ENCODE data around the gene UGT1A9.

Gene UGT1A9

GRCh38 chr2:233794128-233794658 lies 122.5 kb downstream of the UGT1A9 start:
- POLR2A ChIA-PET, result no interaction called here

DNA sequence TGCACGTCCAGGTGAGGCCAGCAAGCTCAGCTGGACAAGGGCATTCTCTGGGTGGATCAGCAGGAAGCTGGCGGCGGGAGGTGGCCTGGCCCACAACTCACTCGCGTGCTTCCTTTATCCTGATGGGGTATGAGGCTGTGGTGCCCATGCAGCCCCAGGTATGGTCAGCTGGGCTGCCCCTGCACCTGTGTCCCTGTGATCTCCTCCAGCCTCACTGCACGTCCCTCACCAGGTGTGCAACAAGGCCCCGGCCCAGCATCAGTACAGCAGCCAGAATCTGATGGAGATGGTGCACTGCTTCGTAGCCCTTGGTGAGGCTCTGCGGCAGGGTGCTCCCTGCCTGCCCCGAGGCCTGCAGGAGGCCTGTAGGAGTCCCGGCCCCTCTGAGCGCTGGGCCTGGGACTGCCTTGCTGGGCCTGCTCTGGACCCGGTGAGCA lies 124.1 kb downstream of the UGT1A9 start:
- Histone ChIP-seq H3K27me3 (replicated peaks in 2 of 5; ENCODE audit: control insufficient read depth in 4 of 5, insufficient read depth in 5 of 5, low read length in 4 of 5) (peaks cover 0 to 4% (median 0%) of the 10 kb centered on the region in 5 experiments), H3K4me3 (ENCODE audit: control insufficient read depth in 1 of 7, extremely low read depth in 1 of 7, insufficient read depth in 4 of 7, low read depth in 2 of 7, low read length in 6 of 7) (no peak overlapping the region), H3K27ac (ENCODE audit: insufficient read depth in 1 of 2, low read depth in 1 of 2, low read length in 2 of 2, poor library complexity in 1 of 2, severe bottlenecking in 2 of 2) (no peak overlapping the region), H3K36me3 (ENCODE audit: control insufficient read depth in 4 of 4, insufficient read depth in 4 of 4, low read length in 3 of 4) (no peaks in the 10 kb centered on the region), H3K9me3 (ENCODE audit: control extremely low read depth in 1 of 5, control insufficient read depth in 4 of 5, insufficient read depth in 2 of 5, low read depth in 1 of 5, low read length in 4 of 5) (no peaks in the 10 kb centered on the region), H3K4me1 (ENCODE audit: control extremely low read depth in 1 of 4, control insufficient read depth in 4 of 4, insufficient read depth in 4 of 4, low read length in 3 of 4) (no peaks in the 10 kb centered on the region)
- ChIA-PET CTCF (no interaction called here), POLR2A (no interaction called here)
- no peak for DNase-seq
- WGBS (ENCODE audit: insufficient coverage), result 97% methylated on average over 13 of the region's 13 CpGs

More at GRCh38 chr2:233794128-233794658, 122.5 kb downstream of the UGT1A9 start:
- no peaks in the 10 kb centered on the region for H3K9me3 ChIP-seq (ENCODE audit: control extremely low read depth in 1 of 5, control insufficient read depth in 4 of 5, insufficient read depth in 2 of 5, low read depth in 1 of 5, low read length in 4 of 5)
- H3K27ac ChIP-seq (ENCODE audit: insufficient read depth in 1 of 2, low read depth in 1 of 2, low read length in 2 of 2, poor library complexity in 1 of 2, severe bottlenecking in 2 of 2), result no peak overlapping the region
- CTCF ChIA-PET, result no interaction called here
- DNase-seq, result no peak
- no peaks in the 10 kb centered on the region for H3K36me3 ChIP-seq (ENCODE audit: control insufficient read depth in 4 of 4, insufficient read depth in 4 of 4, low read length in 3 of 4)
- H3K4me3 ChIP-seq (ENCODE audit: control insufficient read depth in 1 of 7, extremely low read depth in 1 of 7, insufficient read depth in 4 of 7, low read depth in 2 of 7, low read length in 6 of 7), result no peak overlapping the region
- WGBS (ENCODE audit: insufficient coverage), result 87% methylated on average over 16 of the region's 17 CpGs
- H3K27me3 ChIP-seq (replicated peaks in 2 of 5; ENCODE audit: control insufficient read depth in 4 of 5, insufficient read depth in 5 of 5, low read length in 4 of 5), result peaks cover 0 to 4% (median 0%) of the 10 kb centered on the region in 5 experiments
- no peaks in the 10 kb centered on the region for H3K4me1 ChIP-seq (ENCODE audit: control extremely low read depth in 1 of 4, control insufficient read depth in 4 of 4, insufficient read depth in 4 of 4, low read length in 3 of 4)

- WGBS (ENCODE audit: insufficient coverage), result 97% methylated on average over 6 of the region's 9 CpGs
- CTCF ChIA-PET, result no interaction called here
Measured at GRCh38 chr2:233796254-233796653, 124.6 kb downstream of the UGT1A9 start.

DNA sequence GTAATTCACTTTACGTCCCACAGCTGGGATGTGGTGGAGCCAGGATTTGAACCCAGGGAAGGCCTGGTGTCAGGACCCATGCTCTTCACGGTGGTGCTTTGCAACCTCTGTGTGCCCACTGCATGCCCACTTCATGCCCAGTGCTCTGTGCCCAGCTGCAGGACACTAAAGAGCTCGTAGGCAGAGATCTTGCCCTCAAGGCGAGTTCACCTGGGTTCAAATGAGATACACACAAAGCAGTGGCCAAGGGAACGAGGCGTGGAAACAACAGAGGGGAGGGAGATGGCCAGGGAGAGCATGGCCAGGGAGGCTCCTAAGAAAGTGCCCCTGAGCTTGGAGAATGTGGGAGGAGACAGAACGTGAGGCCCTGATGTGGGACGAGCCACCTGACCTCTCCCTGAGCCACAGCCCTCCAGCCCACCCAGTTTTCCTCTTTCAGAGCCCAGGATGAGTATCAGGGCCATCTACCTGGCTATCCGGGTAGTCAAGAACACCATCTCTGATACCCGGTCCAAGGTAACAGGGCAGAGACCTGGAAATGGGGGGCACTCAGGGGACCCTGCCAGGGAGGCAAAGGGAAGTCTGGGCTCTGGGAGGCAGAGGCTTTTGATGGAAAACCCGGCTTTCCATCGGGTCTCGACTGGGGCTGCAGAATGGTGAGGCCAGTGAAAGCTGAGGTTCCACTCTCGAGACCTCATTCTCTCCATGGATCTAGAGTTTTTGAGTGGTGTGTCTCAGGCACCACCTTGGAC lies 126.8 kb downstream of the UGT1A9 start:
- H3K4me3 ChIP-seq (ENCODE audit: control insufficient read depth in 1 of 7, extremely low read depth in 1 of 7, insufficient read depth in 4 of 7, low read depth in 2 of 7, low read length in 6 of 7), result no peak overlapping the region
- H3K9me3 ChIP-seq (ENCODE audit: control extremely low read depth in 1 of 5, control insufficient read depth in 4 of 5, insufficient read depth in 2 of 5, low read depth in 1 of 5, low read length in 4 of 5), result no peaks in the 10 kb centered on the region
- peaks cover 0 to 2% (median 0%) of the 10 kb centered on the region in 5 experiments for H3K27me3 ChIP-seq (replicated peaks in 2 of 5; ENCODE audit: control insufficient read depth in 4 of 5, insufficient read depth in 5 of 5, low read length in 4 of 5)
- H3K36me3 ChIP-seq (ENCODE audit: control insufficient read depth in 4 of 4, insufficient read depth in 4 of 4, low read length in 3 of 4), result no peaks in the 10 kb centered on the region
- CTCF ChIA-PET, result no interaction called here
- no peaks in the 10 kb centered on the region for H3K4me1 ChIP-seq (ENCODE audit: control extremely low read depth in 1 of 4, control insufficient read depth in 4 of 4, insufficient read depth in 4 of 4, low read length in 3 of 4)
- H3K27ac ChIP-seq (ENCODE audit: insufficient read depth in 1 of 2, low read depth in 1 of 2, low read length in 2 of 2, poor library complexity in 1 of 2, severe bottlenecking in 2 of 2), result no peak overlapping the region
- POLR2A ChIA-PET, result no interaction called here
- WGBS (ENCODE audit: insufficient coverage), result 90% methylated on average over 12 of the region's 14 CpGs
- DNase-seq, result no peak

More at GRCh38 chr2:233796254-233796653, 124.6 kb downstream of the UGT1A9 start:
- Histone ChIP-seq H3K9me3 (ENCODE audit: control extremely low read depth in 1 of 5, control insufficient read depth in 4 of 5, insufficient read depth in 2 of 5, low read depth in 1 of 5, low read length in 4 of 5) (no peaks in the 10 kb centered on the region), H3K27me3 (replicated peaks in 2 of 5; ENCODE audit: control insufficient read depth in 4 of 5, insufficient read depth in 5 of 5, low read length in 4 of 5) (peaks cover 0 to 4% (median 0%) of the 10 kb centered on the region in 5 experiments), H3K4me1 (ENCODE audit: control extremely low read depth in 1 of 4, control insufficient read depth in 4 of 4, insufficient read depth in 4 of 4, low read length in 3 of 4) (no peaks in the 10 kb centered on the region), H3K27ac (ENCODE audit: insufficient read depth in 1 of 2, low read depth in 1 of 2, low read length in 2 of 2, poor library complexity in 1 of 2, severe bottlenecking in 2 of 2) (no peak overlapping the region), H3K4me3 (ENCODE audit: control insufficient read depth in 1 of 7, extremely low read depth in 1 of 7, insufficient read depth in 4 of 7, low read depth in 2 of 7, low read length in 6 of 7) (no peak overlapping the region), H3K36me3 (ENCODE audit: control insufficient read depth in 4 of 4, insufficient read depth in 4 of 4, low read length in 3 of 4) (no peaks in the 10 kb centered on the region)
- POLR2A ChIA-PET, result no interaction called here
- no peak for DNase-seq

DNA sequence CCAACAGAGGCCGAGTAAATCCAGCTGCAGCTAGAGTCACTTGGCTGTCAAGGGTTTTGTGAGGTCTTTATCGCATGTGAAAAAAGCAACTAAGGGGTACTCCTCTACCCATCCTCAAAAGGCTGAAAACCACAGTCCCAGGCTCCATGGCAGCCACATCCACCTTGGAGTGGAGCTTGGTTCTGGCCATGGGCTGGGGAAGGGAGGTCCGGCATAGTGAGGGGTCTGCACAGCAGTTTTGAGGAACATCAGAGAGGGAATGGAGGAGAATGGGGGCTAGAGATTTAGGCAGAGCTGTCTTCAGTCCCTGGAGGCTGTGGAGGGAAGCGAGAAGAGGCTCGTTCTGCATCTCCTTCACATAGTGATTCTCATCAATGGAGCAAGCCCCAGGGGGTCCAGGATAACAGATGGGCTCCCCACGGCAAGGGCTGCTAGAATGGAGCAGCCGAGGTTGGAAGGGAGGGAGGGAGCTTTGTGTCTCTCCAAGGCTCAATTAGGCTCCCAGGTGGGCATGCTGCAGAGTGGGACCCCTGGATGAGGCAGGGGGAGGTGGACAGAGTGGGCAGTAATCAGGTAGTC lies 127.5 kb downstream of the UGT1A9 start:
- CTCF ChIA-PET, result no interaction called here
- no peaks in the 10 kb centered on the region for H3K36me3 ChIP-seq (ENCODE audit: control insufficient read depth in 4 of 4, insufficient read depth in 4 of 4, low read length in 3 of 4)
- no peaks in the 10 kb centered on the region for H3K9me3 ChIP-seq (ENCODE audit: control extremely low read depth in 1 of 5, control insufficient read depth in 4 of 5, insufficient read depth in 2 of 5, low read depth in 1 of 5, low read length in 4 of 5)
- H3K27ac ChIP-seq (ENCODE audit: insufficient read depth in 1 of 2, low read depth in 1 of 2, low read length in 2 of 2, poor library complexity in 1 of 2, severe bottlenecking in 2 of 2), result no peak overlapping the region
- peaks cover 0 to 2% (median 0%) of the 10 kb centered on the region in 5 experiments for H3K27me3 ChIP-seq (replicated peaks in 2 of 5; ENCODE audit: control insufficient read depth in 4 of 5, insufficient read depth in 5 of 5, low read length in 4 of 5)
- no CpG with 5 or more reads among the region's 7 CpGs for WGBS (ENCODE audit: insufficient coverage)
- H3K4me1 ChIP-seq (ENCODE audit: control extremely low read depth in 1 of 4, control insufficient read depth in 4 of 4, insufficient read depth in 4 of 4, low read length in 3 of 4), result no peaks in the 10 kb centered on the region
- no peak for DNase-seq
- POLR2A ChIA-PET, result no interaction called here
- H3K4me3 ChIP-seq (ENCODE audit: control insufficient read depth in 1 of 7, extremely low read depth in 1 of 7, insufficient read depth in 4 of 7, low read depth in 2 of 7, low read length in 6 of 7), result no peak overlapping the region

DNA sequence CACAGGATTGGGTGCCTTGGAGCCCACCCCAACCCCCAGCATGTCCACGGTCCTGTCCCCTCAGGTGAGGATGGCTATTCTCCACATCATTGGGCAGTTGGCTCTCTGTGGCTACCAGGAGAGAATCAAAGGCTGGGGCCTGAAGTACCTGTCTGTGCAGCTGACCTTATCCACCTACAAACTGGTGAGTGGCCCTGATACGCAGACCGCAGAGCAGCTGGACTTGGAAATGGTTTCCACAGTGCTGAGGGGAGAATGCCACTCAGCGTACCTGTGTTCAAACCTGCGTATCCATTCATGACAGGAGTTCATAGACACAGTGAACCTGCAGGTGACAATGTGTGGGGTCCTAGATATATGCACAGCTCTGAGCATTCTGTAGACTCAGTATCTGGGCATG lies 128.0 kb downstream of the UGT1A9 start:
- Histone ChIP-seq H3K27ac (ENCODE audit: insufficient read depth in 1 of 2, low read depth in 1 of 2, low read length in 2 of 2, poor library complexity in 1 of 2, severe bottlenecking in 2 of 2) (no peak overlapping the region), H3K27me3 (replicated peaks in 2 of 5; ENCODE audit: control insufficient read depth in 4 of 5, insufficient read depth in 5 of 5, low read length in 4 of 5) (peaks cover 0 to 6% (median 0%) of the 10 kb centered on the region in 5 experiments), H3K9me3 (ENCODE audit: control extremely low read depth in 1 of 5, control insufficient read depth in 4 of 5, insufficient read depth in 2 of 5, low read depth in 1 of 5, low read length in 4 of 5) (no peaks in the 10 kb centered on the region), H3K4me3 (ENCODE audit: control insufficient read depth in 1 of 7, extremely low read depth in 1 of 7, insufficient read depth in 4 of 7, low read depth in 2 of 7, low read length in 6 of 7) (no peak overlapping the region), H3K4me1 (ENCODE audit: control extremely low read depth in 1 of 4, control insufficient read depth in 4 of 4, insufficient read depth in 4 of 4, low read length in 3 of 4) (no peaks in the 10 kb centered on the region), H3K36me3 (ENCODE audit: control insufficient read depth in 4 of 4, insufficient read depth in 4 of 4, low read length in 3 of 4) (no peaks in the 10 kb centered on the region)
- CTCF ChIA-PET, result no interaction called here
- WGBS (ENCODE audit: insufficient coverage), result 70% methylated on average over 5 of the region's 5 CpGs
- POLR2A ChIA-PET, result no interaction called here
- no peak for DNase-seq

DNA sequence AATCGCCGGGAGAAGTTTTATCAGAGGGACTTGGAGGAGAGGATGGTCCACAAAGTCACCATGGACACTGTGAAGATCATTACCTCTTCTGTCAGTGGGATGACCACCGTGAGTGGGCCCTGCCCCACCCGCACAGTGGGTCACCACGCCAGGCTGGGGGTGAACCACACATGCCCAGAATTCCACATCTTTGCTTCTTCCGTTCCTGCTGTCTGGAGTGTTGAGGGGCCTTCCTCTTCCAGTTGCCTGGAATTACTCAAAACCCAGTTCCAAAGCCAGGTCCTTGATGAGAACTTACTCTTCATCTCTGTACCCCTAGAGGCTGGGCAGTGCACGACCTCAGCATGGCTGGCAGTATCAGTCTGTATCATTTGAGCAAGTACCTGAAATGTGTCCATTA lies 128.5 kb downstream of the UGT1A9 start:
- DNase-seq, result no peak
- H3K27ac ChIP-seq (ENCODE audit: insufficient read depth in 1 of 2, low read depth in 1 of 2, low read length in 2 of 2, poor library complexity in 1 of 2, severe bottlenecking in 2 of 2), result no peak overlapping the region
- H3K4me1 ChIP-seq (ENCODE audit: control extremely low read depth in 1 of 4, control insufficient read depth in 4 of 4, insufficient read depth in 4 of 4, low read length in 3 of 4), result no peaks in the 10 kb centered on the region
- CTCF ChIA-PET, result no interaction called here
- WGBS (ENCODE audit: insufficient coverage), result 95% methylated on average over 7 of the region's 7 CpGs
- no peaks in the 10 kb centered on the region for H3K36me3 ChIP-seq (ENCODE audit: control insufficient read depth in 4 of 4, insufficient read depth in 4 of 4, low read length in 3 of 4)
- POLR2A ChIA-PET, result no interaction called here
- no peak overlapping the region for H3K4me3 ChIP-seq (ENCODE audit: control insufficient read depth in 1 of 7, extremely low read depth in 1 of 7, insufficient read depth in 4 of 7, low read depth in 2 of 7, low read length in 6 of 7)
- H3K27me3 ChIP-seq (replicated peaks in 2 of 5; ENCODE audit: control insufficient read depth in 4 of 5, insufficient read depth in 5 of 5, low read length in 4 of 5), result peaks cover 0 to 6% (median 2%) of the 10 kb centered on the region in 5 experiments
- no peaks in the 10 kb centered on the region for H3K9me3 ChIP-seq (ENCODE audit: control extremely low read depth in 1 of 5, control insufficient read depth in 4 of 5, insufficient read depth in 2 of 5, low read depth in 1 of 5, low read length in 4 of 5)

Measured in common myeloid progenitor, CD34-positive (primary cell).